ENCODE measurements around the gene HLA-A. TPM values are rescaled to one million over a fixed set of nuclear protein-coding genes. Genes with fewer than 3 reads are reported as not detected.

The HLA-A gene
- total and polyA plus RNA-seq, 2 experiments from 2014 or later = 170 to 203 TPM

DNA sequence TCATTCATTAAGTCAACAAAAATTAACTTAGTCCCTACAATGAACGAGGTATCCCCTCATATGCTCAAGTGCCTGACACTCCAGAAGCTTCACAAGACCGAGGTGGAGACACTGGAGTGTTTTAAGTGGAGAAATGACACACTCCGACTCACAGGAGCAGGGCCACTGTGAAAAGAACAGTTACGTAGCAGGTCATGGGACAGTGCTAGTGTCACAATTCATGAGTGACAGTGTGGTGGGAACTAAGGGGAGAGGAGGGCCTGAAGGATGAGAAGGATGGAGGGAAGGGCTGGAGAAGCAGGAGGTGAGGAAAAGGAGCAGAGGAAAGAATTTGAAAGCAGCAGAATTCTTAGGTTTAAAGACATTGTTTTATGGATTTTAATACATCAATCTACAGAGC, 1.3 kb upstream of the HLA-A start:
- peaks cover 38% of the 10 kb centered on the region for H3K36me3 Mint-ChIP-seq (ENCODE audit: low read depth)
- H3K27me3 Mint-ChIP-seq (ENCODE audit: insufficient read depth, low read depth, poor library complexity) = peaks cover 14% of the 10 kb centered on the region
- Histone ChIP-seq H3F3A (replicated peaks; ENCODE audit: low read depth) (no peaks in the 10 kb centered on the region), H3K27me3 (ENCODE audit: insufficient read depth) (no peaks in the 10 kb centered on the region), H3K4me2 (no peak overlapping the region), H3K4me1 (ENCODE audit: insufficient read depth) (no peaks in the 10 kb centered on the region), H4K20me1 (replicated peaks; ENCODE audit: insufficient read depth) (no peaks in the 10 kb centered on the region), H3K36me3 (ENCODE audit: insufficient read depth) (no peaks in the 10 kb centered on the region), H3K4me3 (no peak overlapping the region), H3K9me2 (ENCODE audit: insufficient read depth) (no peaks in the 10 kb centered on the region), H3K27ac (ENCODE audit: low read depth) (no peak overlapping the region), H2AFZ (no peak overlapping the region), H3K79me2 (replicated peaks; ENCODE audit: insufficient read depth) (no peaks in the 10 kb centered on the region)
- H3K4me3 Mint-ChIP-seq = no peak overlapping the region
- no peak for DNase-seq (ENCODE audit: low spot score)
- H3K27ac Mint-ChIP-seq = no peak overlapping the region
- no peak for ATAC-seq
- no peak for TF ChIP-seq ZNF462 (CRISPR knock-in tag; IDR thresholded peaks at IDR 0.05)
- no peak for TF ChIP-seq ZNF114 (CRISPR knock-in tag; IDR thresholded peaks at IDR 0.05)
- no peak for TF ChIP-seq NANOG (IDR thresholded peaks at IDR 0.05; ENCODE audit: borderline replicate concordance)
- no peak for TF ChIP-seq JUNB (IDR thresholded peaks at IDR 0.05; ENCODE audit: unreplicated experiment)
- TF ChIP-seq EZH2 (IDR thresholded peaks at IDR 0.05; ENCODE audit: low read depth, unreplicated experiment) = no peak
- no peak for TF ChIP-seq STAT1 (IDR thresholded peaks at IDR 0.05; ENCODE audit: unreplicated experiment)
- TF ChIP-seq, protein P1, sequence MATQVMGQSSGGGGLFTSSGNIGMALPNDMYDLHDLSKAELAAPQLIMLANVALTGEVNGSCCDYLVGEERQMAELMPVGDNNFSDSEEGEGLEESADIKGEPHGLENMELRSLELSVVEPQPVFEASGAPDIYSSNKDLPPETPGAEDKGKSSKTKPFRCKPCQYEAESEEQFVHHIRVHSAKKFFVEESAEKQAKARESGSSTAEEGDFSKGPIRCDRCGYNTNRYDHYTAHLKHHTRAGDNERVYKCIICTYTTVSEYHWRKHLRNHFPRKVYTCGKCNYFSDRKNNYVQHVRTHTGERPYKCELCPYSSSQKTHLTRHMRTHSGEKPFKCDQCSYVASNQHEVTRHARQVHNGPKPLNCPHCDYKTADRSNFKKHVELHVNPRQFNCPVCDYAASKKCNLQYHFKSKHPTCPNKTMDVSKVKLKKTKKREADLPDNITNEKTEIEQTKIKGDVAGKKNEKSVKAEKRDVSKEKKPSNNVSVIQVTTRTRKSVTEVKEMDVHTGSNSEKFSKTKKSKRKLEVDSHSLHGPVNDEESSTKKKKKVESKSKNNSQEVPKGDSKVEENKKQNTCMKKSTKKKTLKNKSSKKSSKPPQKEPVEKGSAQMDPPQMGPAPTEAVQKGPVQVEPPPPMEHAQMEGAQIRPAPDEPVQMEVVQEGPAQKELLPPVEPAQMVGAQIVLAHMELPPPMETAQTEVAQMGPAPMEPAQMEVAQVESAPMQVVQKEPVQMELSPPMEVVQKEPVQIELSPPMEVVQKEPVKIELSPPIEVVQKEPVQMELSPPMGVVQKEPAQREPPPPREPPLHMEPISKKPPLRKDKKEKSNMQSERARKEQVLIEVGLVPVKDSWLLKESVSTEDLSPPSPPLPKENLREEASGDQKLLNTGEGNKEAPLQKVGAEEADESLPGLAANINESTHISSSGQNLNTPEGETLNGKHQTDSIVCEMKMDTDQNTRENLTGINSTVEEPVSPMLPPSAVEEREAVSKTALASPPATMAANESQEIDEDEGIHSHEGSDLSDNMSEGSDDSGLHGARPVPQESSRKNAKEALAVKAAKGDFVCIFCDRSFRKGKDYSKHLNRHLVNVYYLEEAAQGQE (IDR thresholded peaks at IDR 0.05; ENCODE audit: unreplicated experiment) = no peak
- TF ChIP-seq, protein P2, sequence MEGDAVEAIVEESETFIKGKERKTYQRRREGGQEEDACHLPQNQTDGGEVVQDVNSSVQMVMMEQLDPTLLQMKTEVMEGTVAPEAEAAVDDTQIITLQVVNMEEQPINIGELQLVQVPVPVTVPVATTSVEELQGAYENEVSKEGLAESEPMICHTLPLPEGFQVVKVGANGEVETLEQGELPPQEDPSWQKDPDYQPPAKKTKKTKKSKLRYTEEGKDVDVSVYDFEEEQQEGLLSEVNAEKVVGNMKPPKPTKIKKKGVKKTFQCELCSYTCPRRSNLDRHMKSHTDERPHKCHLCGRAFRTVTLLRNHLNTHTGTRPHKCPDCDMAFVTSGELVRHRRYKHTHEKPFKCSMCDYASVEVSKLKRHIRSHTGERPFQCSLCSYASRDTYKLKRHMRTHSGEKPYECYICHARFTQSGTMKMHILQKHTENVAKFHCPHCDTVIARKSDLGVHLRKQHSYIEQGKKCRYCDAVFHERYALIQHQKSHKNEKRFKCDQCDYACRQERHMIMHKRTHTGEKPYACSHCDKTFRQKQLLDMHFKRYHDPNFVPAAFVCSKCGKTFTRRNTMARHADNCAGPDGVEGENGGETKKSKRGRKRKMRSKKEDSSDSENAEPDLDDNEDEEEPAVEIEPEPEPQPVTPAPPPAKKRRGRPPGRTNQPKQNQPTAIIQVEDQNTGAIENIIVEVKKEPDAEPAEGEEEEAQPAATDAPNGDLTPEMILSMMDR (conservative IDR thresholded peaks at IDR 0.05; ENCODE audit: low read depth in 2 of 2) = no peak
- TF ChIP-seq CREB1 (CRISPR knock-in tag; IDR thresholded peaks at IDR 0.05; ENCODE audit: low read depth) = no peak
- TF ChIP-seq, protein P3, sequence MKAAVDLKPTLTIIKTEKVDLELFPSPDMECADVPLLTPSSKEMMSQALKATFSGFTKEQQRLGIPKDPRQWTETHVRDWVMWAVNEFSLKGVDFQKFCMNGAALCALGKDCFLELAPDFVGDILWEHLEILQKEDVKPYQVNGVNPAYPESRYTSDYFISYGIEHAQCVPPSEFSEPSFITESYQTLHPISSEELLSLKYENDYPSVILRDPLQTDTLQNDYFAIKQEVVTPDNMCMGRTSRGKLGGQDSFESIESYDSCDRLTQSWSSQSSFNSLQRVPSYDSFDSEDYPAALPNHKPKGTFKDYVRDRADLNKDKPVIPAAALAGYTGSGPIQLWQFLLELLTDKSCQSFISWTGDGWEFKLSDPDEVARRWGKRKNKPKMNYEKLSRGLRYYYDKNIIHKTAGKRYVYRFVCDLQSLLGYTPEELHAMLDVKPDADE (IDR thresholded peaks at IDR 0.05) = no peak
- TF ChIP-seq ZNF331 (CRISPR knock-in tag; IDR thresholded peaks at IDR 0.05; ENCODE audit: low read depth) = no peak
- TF ChIP-seq POLR2AphosphoS5 (IDR thresholded peaks at IDR 0.05; ENCODE audit: low read depth) = no peak
- TF ChIP-seq EZH2phosphoT487 (IDR thresholded peaks at IDR 0.05; ENCODE audit: unreplicated experiment) = no peak
- H3K9me3 Mint-ChIP-seq = peaks cover 20% of the 10 kb centered on the region
- H3K4me1 Mint-ChIP-seq = peaks cover 24% of the 10 kb centered on the region
